Osteoblast (primary cell): Measurements from ENCODE around the gene ARIH1. TPM values are rescaled to one million over a fixed set of nuclear protein-coding genes. Genes with fewer than 3 reads are reported as not detected.

Experiments used
- DNase-seq: peaks from one replicate; pipeline ENCODE4 v3.0.0; 2011; ENCODE audit warnings: low spot score, mixed read lengths; ENCODE audit not compliant: insufficient read length; ENCODE audit errors: missing footprints
- H2AFZ ChIP-seq: 2 replicates; pipeline ENCODE4 v1.6.0; 2011; ENCODE audit warnings: mild to moderate bottlenecking, low read length
- H3K27ac ChIP-seq: 2 replicates; pipeline ENCODE4 v1.5.1; 2011; ENCODE audit warnings: mild to moderate bottlenecking, low read depth, low read length, moderate library complexity
- H3K27me3 ChIP-seq: 2 replicates; pipeline ENCODE4 v1.6.0; 2012; ENCODE audit warnings: mild to moderate bottlenecking, control low read depth, inconsistent platforms, low read length, moderate library complexity; ENCODE audit not compliant: insufficient read depth
- H3K36me3 ChIP-seq: 2 replicates; pipeline ENCODE4 v1.5.1; 2011; ENCODE audit warnings: mild to moderate bottlenecking, low read length, control low read depth, moderate library complexity; ENCODE audit not compliant: insufficient read depth
- H3K4me1 ChIP-seq: 2 replicates; pipeline ENCODE4 v1.5.1; 2011; ENCODE audit warnings: mild to moderate bottlenecking, low read length, control low read depth, moderate library complexity; ENCODE audit not compliant: insufficient read depth
- H3K4me2 ChIP-seq: 2 replicates; pipeline ENCODE4 v1.6.0; 2011; ENCODE audit warnings: mild to moderate bottlenecking, low read length; ENCODE audit not compliant: insufficient read depth
- H3K4me3 ChIP-seq: fragments of 200-600 bp; sonication (generic); 3 replicates; pipeline ENCODE4 v1.5.1; 2012; ENCODE audit warnings: mild to moderate bottlenecking, low read length, inconsistent platforms; ENCODE audit not compliant: insufficient read depth
- H3K79me2 ChIP-seq: 2 replicates; pipeline ENCODE4 v1.6.0; 2012; ENCODE audit warnings: mild to moderate bottlenecking, low read length, control low read depth, inconsistent platforms; ENCODE audit not compliant: insufficient read depth
- H3K9me3 ChIP-seq: 2 replicates; pipeline ENCODE4 v1.5.1; 2011; ENCODE audit warnings: low read depth, low read length, control low read depth
- H4K20me1 ChIP-seq: 2 replicates; pipeline ENCODE4 v1.6.0; 2012; ENCODE audit warnings: mild to moderate bottlenecking, low read length, control low read depth; ENCODE audit not compliant: insufficient read depth
- total RNA-seq: library from RNA; depleted of rRNA; stranded (reverse); fragments of >200 nt; gene quantifications from 2 replicates; pipeline ENCODE4 v1.2.3, GENCODE V29; 2012
- TF ChIP-seq, protein P1 (sequence below): IDR thresholded peaks from 2 replicates; pipeline ENCODE4 v1.5.1; 2011; ENCODE audit warnings: mild to moderate bottlenecking, low read depth, low read length, moderate library complexity; ENCODE audit errors: extremely low read depth

The ARIH1 gene
- total RNA-seq, 1 donor, result 32.6 TPM

DNA sequence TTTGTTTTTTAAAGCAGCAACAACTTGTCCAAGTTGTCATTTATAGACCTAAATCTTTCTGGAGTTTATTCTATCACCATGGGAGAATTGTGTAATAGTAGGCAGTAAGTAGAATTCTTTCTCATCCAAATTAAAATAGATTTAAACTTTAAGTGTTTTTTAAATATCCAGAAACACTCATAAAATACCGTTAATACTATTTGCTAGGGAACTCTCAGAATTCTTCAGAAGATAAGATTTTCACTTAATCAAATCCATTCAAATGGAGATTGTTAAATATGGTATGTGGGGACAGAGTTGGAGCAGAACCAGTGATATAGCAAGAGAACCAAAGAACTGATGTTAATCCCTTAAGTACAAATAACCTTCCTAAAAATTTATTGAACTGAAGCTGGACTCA lies 71.0 kb downstream of the ARIH1 start:
- H2AFZ ChIP-seq, result no peak overlapping the region

DNA sequence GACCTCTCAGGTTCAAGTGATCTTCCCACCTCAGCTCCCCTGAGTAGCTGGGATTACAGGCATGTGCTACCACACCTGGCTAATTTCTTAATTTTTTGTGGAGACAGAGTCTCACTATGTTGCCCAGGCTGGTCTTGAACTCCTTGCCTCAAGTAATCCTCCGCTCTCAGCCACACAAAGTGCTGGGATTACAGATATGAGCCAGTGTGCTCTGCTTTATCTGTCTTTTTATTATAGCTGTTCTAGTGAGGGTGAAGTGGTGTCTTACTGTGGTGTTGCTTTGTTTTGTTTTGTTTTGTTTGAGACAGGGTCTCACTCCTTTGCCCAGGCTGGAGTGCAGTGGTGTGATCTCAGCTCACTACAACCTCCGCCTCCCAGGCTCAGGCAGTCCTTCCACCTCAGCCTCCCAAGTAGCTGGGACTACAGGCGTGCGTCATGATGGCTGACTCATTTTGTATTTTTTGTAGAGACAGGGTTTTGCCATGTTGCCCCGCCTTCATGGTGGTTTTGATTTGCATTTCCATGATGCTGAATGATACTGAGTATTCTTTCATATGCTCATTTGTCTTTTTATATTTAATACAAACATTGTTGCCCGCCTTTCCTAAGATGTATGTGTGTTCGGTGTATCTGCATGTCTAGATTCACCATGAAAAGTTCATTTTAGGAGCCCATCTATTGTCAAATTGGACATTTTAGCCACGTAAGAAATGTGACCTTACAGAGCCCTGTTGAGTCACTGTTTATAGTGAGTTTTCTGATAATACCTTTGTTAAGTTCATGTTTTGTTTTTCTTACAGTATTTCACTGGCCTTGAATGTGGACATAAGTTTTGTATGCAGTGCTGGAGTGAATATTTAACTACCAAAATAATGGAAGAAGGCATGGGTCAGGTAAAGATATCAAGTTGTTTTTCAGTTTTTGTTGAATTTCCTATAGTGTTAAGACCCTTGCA lies 80.6 kb downstream of the ARIH1 start:
- Histone ChIP-seq H3K36me3 (peaks cover 21% of the 10 kb centered on the region), H2AFZ (no peak overlapping the region), H3K79me2 (peaks cover 82% of the 10 kb centered on the region), H4K20me1 (peaks cover 46% of the 10 kb centered on the region), H3K4me1 (peaks cover 5% of the 10 kb centered on the region), H3K27me3 (no peaks in the 10 kb centered on the region), H3K4me3 (no peak overlapping the region), H3K27ac (peak overlapping the region; percentile 51), H3K9me3 (no peaks in the 10 kb centered on the region), H3K4me2 (peak overlapping the region; percentile 6)
- peak; percentile 8 for DNase-seq
- TF ChIP-seq, protein P1, sequence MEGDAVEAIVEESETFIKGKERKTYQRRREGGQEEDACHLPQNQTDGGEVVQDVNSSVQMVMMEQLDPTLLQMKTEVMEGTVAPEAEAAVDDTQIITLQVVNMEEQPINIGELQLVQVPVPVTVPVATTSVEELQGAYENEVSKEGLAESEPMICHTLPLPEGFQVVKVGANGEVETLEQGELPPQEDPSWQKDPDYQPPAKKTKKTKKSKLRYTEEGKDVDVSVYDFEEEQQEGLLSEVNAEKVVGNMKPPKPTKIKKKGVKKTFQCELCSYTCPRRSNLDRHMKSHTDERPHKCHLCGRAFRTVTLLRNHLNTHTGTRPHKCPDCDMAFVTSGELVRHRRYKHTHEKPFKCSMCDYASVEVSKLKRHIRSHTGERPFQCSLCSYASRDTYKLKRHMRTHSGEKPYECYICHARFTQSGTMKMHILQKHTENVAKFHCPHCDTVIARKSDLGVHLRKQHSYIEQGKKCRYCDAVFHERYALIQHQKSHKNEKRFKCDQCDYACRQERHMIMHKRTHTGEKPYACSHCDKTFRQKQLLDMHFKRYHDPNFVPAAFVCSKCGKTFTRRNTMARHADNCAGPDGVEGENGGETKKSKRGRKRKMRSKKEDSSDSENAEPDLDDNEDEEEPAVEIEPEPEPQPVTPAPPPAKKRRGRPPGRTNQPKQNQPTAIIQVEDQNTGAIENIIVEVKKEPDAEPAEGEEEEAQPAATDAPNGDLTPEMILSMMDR, result no peak

More for the DNA sequence above, 71.0 kb downstream of the ARIH1 start:
- no peak for DNase-seq
- Histone ChIP-seq H3K36me3 (peaks cover 4% of the 10 kb centered on the region), H3K9me3 (peaks cover 2% of the 10 kb centered on the region), H3K27ac (no peak overlapping the region), H3K79me2 (peaks cover 74% of the 10 kb centered on the region), H3K4me2 (no peak overlapping the region), H3K4me1 (no peaks in the 10 kb centered on the region), H4K20me1 (peaks cover 25% of the 10 kb centered on the region), H3K4me3 (no peak overlapping the region), H3K27me3 (no peaks in the 10 kb centered on the region)
- TF ChIP-seq, protein P1, result no peak

DNA sequence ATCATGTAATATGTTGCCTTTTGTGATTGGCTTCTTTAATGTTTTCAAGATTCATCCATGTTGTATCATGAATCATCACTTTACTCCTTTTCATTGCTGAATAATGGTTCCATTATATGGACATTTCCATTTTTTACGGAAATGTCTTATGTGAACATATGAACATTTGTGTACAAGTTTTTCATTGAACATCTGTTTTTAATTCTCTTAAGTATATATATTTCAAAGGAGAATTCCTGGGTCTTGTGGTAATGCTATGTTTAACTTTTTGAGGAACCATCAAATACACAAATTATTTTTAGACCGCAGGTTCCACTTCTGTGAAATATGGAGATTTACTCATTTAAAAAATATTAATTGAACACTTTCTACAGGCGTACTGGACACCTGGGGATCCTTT lies 85.7 kb downstream of the ARIH1 start:
- Histone ChIP-seq H3K9me3 (no peaks in the 10 kb centered on the region), H3K27ac (no peak overlapping the region), H3K36me3 (peaks cover 33% of the 10 kb centered on the region), H4K20me1 (peaks cover 36% of the 10 kb centered on the region), H2AFZ (no peak overlapping the region), H3K4me2 (no peak overlapping the region), H3K4me1 (peaks cover 5% of the 10 kb centered on the region), H3K4me3 (no peak overlapping the region), H3K27me3 (no peaks in the 10 kb centered on the region), H3K79me2 (peaks cover 79% of the 10 kb centered on the region)
- no peak for DNase-seq
- TF ChIP-seq, protein P1, result no peak

DNA sequence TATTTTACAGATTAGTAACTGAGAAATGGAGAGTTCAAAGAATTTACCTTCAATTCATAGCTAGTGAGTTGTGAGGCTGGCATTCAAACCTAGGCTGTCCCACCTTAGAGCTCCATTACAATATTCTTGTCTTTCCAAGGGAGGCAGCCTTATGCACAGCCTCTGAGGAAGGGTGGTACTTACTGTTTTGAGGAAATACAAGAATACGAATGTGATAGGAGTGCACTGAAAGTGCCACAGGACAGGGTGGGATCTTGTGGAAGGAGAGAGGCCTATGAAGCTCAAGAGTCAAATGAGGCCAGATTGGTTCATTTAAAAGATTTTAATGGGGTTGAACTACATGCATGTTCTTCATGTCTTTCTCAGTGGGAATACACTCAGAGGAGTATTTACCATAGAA lies 86.3 kb downstream of the ARIH1 start:
- Histone ChIP-seq H3K4me3 (no peak overlapping the region), H3K27me3 (no peaks in the 10 kb centered on the region), H4K20me1 (peaks cover 30% of the 10 kb centered on the region), H3K36me3 (peaks cover 32% of the 10 kb centered on the region), H3K27ac (no peak overlapping the region), H3K79me2 (peaks cover 72% of the 10 kb centered on the region), H3K9me3 (no peaks in the 10 kb centered on the region), H2AFZ (no peak overlapping the region), H3K4me2 (no peak overlapping the region), H3K4me1 (no peaks in the 10 kb centered on the region)
- TF ChIP-seq, protein P1, result no peak
- DNase-seq, result no peak
